ENCODE results near the gene UNC79.
"Not testable (repeated sequence)": the region's sequence is repeated elsewhere in the genome, so short reads cannot be mapped to it uniquely, and the experiment has no call there.

UNC79 gene

DNA sequence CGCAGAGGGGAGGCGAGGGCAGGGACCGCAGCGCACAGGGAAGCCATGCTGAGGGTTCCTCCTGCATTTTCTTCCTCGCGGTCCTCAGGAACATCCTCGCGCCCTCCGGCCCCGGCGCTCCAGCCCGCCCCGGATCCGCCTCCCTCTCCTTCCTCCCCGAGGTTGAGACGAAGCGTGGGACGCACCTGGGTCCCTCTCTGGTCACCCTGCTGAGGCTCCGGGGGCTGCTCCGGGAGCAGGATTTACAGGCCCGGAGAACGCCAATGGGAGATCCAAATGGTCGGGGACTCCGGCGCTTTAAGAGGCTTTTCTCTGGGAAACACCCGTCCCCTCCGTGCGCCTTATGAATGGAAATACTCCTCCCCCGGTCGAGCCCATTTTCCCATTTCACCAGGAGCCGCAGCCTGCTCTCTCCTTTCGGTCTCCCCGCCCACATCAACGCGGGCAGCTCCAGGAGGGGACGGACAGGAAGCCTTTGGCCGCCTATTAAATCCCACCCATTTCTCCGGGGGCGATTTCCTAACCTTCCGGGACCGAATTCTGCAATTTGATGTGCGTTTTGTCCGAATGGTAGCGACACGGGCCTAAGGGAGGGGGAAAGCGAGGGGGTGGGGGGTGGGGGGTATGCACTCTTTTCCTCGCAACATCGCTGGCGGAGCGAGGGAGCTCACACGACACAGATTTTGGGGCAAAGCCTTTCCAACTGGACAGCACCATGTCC is at the start of gene UNC79:
TSS of gene UNC79 (plus strand) at position 625 of the 721 bp plus-strand sequence. CDS start at position 716, 91 bp downstream.
- H3K4me3 Mint-ChIP-seq = no peak within 1 kb of the TSS
- H3K27ac Mint-ChIP-seq (ENCODE audit: low read depth) = no peak within 1 kb of the TSS
- no peaks in the 10 kb centered on the region for H3K4me1 Mint-ChIP-seq
- H3K36me3 Mint-ChIP-seq (ENCODE audit: insufficient read depth) = no peaks in the 10 kb centered on the region
- peaks cover 41% of the 10 kb centered on the region for H3K27me3 Mint-ChIP-seq
- DNase-seq (ENCODE audit: low spot score in 2 of 2) (no peak), ATAC-seq (replicated peaks; ENCODE audit: extremely low read depth, poor library complexity, severe bottlenecking) (no peak)
- H3K9me3 Mint-ChIP-seq = peaks cover 14% of the 10 kb centered on the region

DNA sequence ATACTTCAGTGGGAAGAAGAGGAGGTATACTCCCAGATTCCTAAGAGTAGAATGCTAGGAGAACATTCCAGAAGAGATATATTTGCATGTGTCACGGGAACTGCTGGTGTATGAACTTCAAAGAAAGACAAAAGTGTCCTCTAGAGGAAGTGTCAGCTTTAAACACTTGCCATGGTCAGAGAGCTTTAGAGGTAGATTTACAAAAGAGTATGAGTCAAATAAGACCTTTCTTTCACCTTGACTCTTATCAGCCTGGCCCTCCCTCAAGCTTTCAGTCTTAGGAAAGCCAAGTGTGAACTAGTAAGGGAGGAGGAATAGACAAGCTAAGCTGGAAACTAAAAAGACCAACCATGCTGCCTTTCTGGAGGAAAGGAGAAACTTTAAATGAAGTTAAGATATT is 49.1 kb upstream of the UNC79 start:
- no peak for DNase-seq (ENCODE audit: low spot score in 2 of 2)
- no peak for ATAC-seq (replicated peaks; ENCODE audit: extremely low read depth, poor library complexity, severe bottlenecking)
- no peaks in the 10 kb centered on the region for H3K36me3 Mint-ChIP-seq (ENCODE audit: insufficient read depth)
- no peak overlapping the region for H3K27ac Mint-ChIP-seq (ENCODE audit: low read depth)
- peaks cover 5% of the 10 kb centered on the region for H3K9me3 Mint-ChIP-seq
- no peak overlapping the region for H3K4me3 Mint-ChIP-seq
- peaks cover 78% of the 10 kb centered on the region for H3K27me3 Mint-ChIP-seq
- H3K4me1 Mint-ChIP-seq = no peaks in the 10 kb centered on the region

- not testable (repeated sequence) for H3K36me3 Mint-ChIP-seq (ENCODE audit: insufficient read depth); H3K4me3 Mint-ChIP-seq; H3K9me3 Mint-ChIP-seq; DNase-seq (ENCODE audit: low spot score in 2 of 2); H3K4me1 Mint-ChIP-seq; ATAC-seq (replicated peaks; ENCODE audit: extremely low read depth, poor library complexity, severe bottlenecking); H3K27ac Mint-ChIP-seq (ENCODE audit: low read depth)
- peaks cover 82% of the 10 kb centered on the region for H3K27me3 Mint-ChIP-seq
These were observed 46.5 kb upstream of the UNC79 start for GRCh38 chr14:93384256-93384655.

GRCh38 chr14:93395231-93395630 is 35.5 kb upstream of the UNC79 start:
- ATAC-seq (replicated peaks; ENCODE audit: extremely low read depth, poor library complexity, severe bottlenecking) = no peak

GRCh38 chr14:93396456-93396855 is 34.3 kb upstream of the UNC79 start:
- H3K27me3 Mint-ChIP-seq = peaks cover 72% of the 10 kb centered on the region
- DNase-seq (ENCODE audit: low spot score in 2 of 2) = no peak
- H3K4me3 Mint-ChIP-seq = no peak overlapping the region
- peaks cover 1% of the 10 kb centered on the region for H3K36me3 Mint-ChIP-seq (ENCODE audit: insufficient read depth)
- no peak for ATAC-seq (replicated peaks; ENCODE audit: extremely low read depth, poor library complexity, severe bottlenecking)
- H3K27ac Mint-ChIP-seq (ENCODE audit: low read depth) = no peak overlapping the region
- peaks cover 24% of the 10 kb centered on the region for H3K9me3 Mint-ChIP-seq
- no peaks in the 10 kb centered on the region for H3K4me1 Mint-ChIP-seq

More at GRCh38 chr14:93395231-93395630, 35.5 kb upstream of the UNC79 start:
- Mint-ChIP-seq H3K27ac (ENCODE audit: low read depth) (no peak overlapping the region), H3K4me1 (no peaks in the 10 kb centered on the region), H3K36me3 (ENCODE audit: insufficient read depth) (peaks cover 1% of the 10 kb centered on the region), H3K9me3 (peaks cover 24% of the 10 kb centered on the region), H3K4me3 (no peak overlapping the region), H3K27me3 (peaks cover 70% of the 10 kb centered on the region)
- DNase-seq (ENCODE audit: low spot score in 2 of 2) = no peak

- Mint-ChIP-seq H3K27ac (ENCODE audit: low read depth) (no peak overlapping the region), H3K9me3 (peaks cover 24% of the 10 kb centered on the region), H3K4me1 (no peaks in the 10 kb centered on the region), H3K27me3 (peaks cover 73% of the 10 kb centered on the region), H3K36me3 (ENCODE audit: insufficient read depth) (peaks cover 1% of the 10 kb centered on the region), H3K4me3 (no peak overlapping the region)
- DNase-seq (ENCODE audit: low spot score in 2 of 2) (no peak), ATAC-seq (replicated peaks; ENCODE audit: extremely low read depth, poor library complexity, severe bottlenecking) (no peak)
These were observed 32.2 kb upstream of the UNC79 start for GRCh38 chr14:93398491-93398890.

DNA sequence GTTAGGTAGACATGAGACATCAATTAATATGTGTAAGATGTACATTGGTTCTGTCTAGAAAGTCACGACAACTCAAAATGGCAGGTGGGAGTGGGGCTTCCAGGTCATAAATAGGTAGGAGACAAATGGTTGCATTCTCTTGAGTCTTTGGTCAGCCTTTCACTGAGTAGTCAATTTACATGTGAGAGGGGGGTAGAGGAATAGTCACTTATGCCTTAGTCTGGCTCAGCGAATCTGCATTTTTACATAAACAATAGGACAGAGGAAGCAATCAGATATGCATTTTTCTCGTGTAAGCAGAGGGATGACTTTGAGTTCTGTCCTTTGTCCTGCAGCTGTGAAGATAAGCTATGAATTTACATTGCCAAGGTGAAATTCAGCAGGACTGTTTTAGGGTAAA is 27.8 kb upstream of the UNC79 start:
- DNase-seq (ENCODE audit: low spot score in 2 of 2) (no peak), ATAC-seq (replicated peaks; ENCODE audit: extremely low read depth, poor library complexity, severe bottlenecking) (no peak)
- Mint-ChIP-seq H3K36me3 (ENCODE audit: insufficient read depth) (peaks cover 1% of the 10 kb centered on the region), H3K9me3 (peaks cover 7% of the 10 kb centered on the region), H3K4me1 (no peaks in the 10 kb centered on the region), H3K4me3 (no peak overlapping the region), H3K27me3 (peaks cover 60% of the 10 kb centered on the region), H3K27ac (ENCODE audit: low read depth) (no peak overlapping the region)

DNA sequence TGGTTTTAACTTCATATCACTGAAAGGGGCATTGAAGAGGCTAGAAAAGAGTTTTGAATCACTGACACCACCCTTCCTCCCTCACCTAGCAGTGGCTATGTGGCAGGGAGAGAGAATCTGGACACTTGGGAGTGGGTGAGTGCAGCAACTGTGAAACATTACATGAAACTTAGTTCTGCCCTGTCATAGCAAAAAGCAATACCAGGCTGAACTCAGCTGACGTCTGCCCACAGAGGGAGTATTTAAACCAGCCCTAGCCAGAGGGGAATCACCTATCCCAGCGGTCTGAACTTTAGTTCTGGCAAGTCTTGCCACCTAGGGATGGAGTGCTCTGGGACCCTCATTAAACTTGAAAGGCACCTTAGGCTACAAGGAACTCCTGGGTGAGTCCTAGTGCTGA is 20.7 kb upstream of the UNC79 start:
- Mint-ChIP-seq H3K4me3 (no peak overlapping the region), H3K27me3 (peaks cover 9% of the 10 kb centered on the region), H3K9me3 (peaks cover 13% of the 10 kb centered on the region), H3K36me3 (ENCODE audit: insufficient read depth) (no peaks in the 10 kb centered on the region), H3K27ac (ENCODE audit: low read depth) (no peak overlapping the region), H3K4me1 (no peaks in the 10 kb centered on the region)
- DNase-seq (ENCODE audit: low spot score in 2 of 2) (no peak), ATAC-seq (replicated peaks; ENCODE audit: extremely low read depth, poor library complexity, severe bottlenecking) (no peak)

DNA sequence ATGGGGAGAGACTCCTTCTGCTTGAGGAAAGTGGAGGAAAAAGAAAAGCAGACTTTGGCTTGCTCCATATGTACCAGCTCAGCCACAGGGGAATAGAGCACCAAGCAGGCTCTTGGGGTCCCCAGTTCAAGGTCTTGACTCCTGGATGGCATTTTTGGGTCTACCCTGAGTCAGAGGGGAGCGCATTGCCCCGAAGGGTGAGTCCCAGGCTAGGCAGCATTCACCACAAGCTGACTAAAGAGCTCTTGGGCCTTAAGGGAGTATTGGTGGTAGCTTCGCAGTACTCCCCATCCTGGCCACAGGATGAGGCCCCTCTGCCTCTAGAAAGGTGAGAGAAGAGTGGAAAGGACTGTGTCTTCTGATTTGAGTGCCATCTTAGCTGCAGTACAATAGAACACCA is 19.8 kb upstream of the UNC79 start:
- DNase-seq (ENCODE audit: low spot score in 2 of 2) = no peak
- no peak overlapping the region for H3K4me3 Mint-ChIP-seq
- no peak overlapping the region for H3K27ac Mint-ChIP-seq (ENCODE audit: low read depth)
- H3K4me1 Mint-ChIP-seq = no peaks in the 10 kb centered on the region
- no peak for ATAC-seq (replicated peaks; ENCODE audit: extremely low read depth, poor library complexity, severe bottlenecking)
- H3K9me3 Mint-ChIP-seq = peaks cover 13% of the 10 kb centered on the region
- peaks cover 9% of the 10 kb centered on the region for H3K27me3 Mint-ChIP-seq
- no peaks in the 10 kb centered on the region for H3K36me3 Mint-ChIP-seq (ENCODE audit: insufficient read depth)

DNA sequence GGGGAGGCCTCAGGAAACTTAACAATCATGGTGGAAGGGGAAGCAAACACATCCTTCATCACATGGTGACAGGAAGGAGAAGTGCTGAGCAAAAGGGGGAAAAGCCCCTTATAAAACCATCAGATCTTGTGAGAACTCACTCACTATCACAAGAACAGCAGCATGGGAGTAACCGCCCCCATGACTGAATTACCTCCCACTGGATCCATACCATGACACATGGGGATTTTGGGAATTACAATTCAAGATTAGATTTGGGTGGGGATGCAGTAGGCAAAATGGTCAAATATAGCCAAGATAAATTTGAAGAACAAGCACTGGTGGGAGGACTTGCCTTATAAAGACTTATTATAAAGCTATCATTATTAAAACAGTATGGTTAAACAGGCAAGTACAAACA is 5.6 kb upstream of the UNC79 start:
- Mint-ChIP-seq H3K27me3 (peaks cover 32% of the 10 kb centered on the region), H3K9me3 (peaks cover 29% of the 10 kb centered on the region)
- not testable (repeated sequence) for DNase-seq (ENCODE audit: low spot score in 2 of 2); H3K4me3 Mint-ChIP-seq; ATAC-seq (replicated peaks; ENCODE audit: extremely low read depth, poor library complexity, severe bottlenecking); H3K27ac Mint-ChIP-seq (ENCODE audit: low read depth); H3K36me3 Mint-ChIP-seq (ENCODE audit: insufficient read depth); H3K4me1 Mint-ChIP-seq

- Mint-ChIP-seq H3K36me3 (ENCODE audit: insufficient read depth) (no peaks in the 10 kb centered on the region), H3K4me1 (no peaks in the 10 kb centered on the region), H3K27me3 (peaks cover 25% of the 10 kb centered on the region), H3K27ac (ENCODE audit: low read depth) (no peak overlapping the region), H3K4me3 (no peak overlapping the region), H3K9me3 (peaks cover 19% of the 10 kb centered on the region)
- DNase-seq (ENCODE audit: low spot score in 2 of 2) (no peak), ATAC-seq (replicated peaks; ENCODE audit: extremely low read depth, poor library complexity, severe bottlenecking) (no peak)
These were observed 4.0 kb upstream of the UNC79 start for GRCh38 chr14:93426750-93427149.

GRCh38 chr14:93431036-93431670 is 414 bp downstream of the UNC79 start:
- Mint-ChIP-seq H3K9me3 (peaks cover 12% of the 10 kb centered on the region), H3K27ac (ENCODE audit: low read depth) (no peak overlapping the region), H3K4me1 (no peaks in the 10 kb centered on the region), H3K36me3 (ENCODE audit: insufficient read depth) (no peaks in the 10 kb centered on the region), H3K4me3 (no peak overlapping the region), H3K27me3 (peaks cover 41% of the 10 kb centered on the region)
- DNase-seq (ENCODE audit: low spot score in 2 of 2) (no peak), ATAC-seq (replicated peaks; ENCODE audit: extremely low read depth, poor library complexity, severe bottlenecking) (no peak)

- Mint-ChIP-seq H3K36me3 (ENCODE audit: insufficient read depth) (no peaks in the 10 kb centered on the region), H3K4me3 (no peak overlapping the region), H3K27ac (ENCODE audit: low read depth) (no peak overlapping the region), H3K9me3 (no peaks in the 10 kb centered on the region), H3K27me3 (peaks cover 74% of the 10 kb centered on the region), H3K4me1 (no peaks in the 10 kb centered on the region)
- DNase-seq (ENCODE audit: low spot score in 2 of 2) (no peak), ATAC-seq (replicated peaks; ENCODE audit: extremely low read depth, poor library complexity, severe bottlenecking) (no peak)
These were observed 23.5 kb downstream of the UNC79 start for GRCh38 chr14:93454224-93454623.
